ENCODE data around the gene MED27. TPM values are rescaled to one million over a fixed set of nuclear protein-coding genes. Genes with fewer than 3 reads are reported as not detected.

Gene MED27
- total and polyA plus RNA-seq, 10 of the 15 experiments (the other 5 are each of a cell fraction or from before 2014, with no cell fraction given): 20.3 to 50.3 (median 35.5) TPM

- FAIRE-seq (no peak), ATAC-seq (no peak), DNase-seq (ENCODE audit: low read depth, low spot score) (no peak)
- Histone ChIP-seq H3K9me3 (replicated peaks; ENCODE audit: control insufficient read depth, insufficient read depth, low read length) (no peaks in the 10 kb centered on the region), H3K79me2 (ENCODE audit: control insufficient read depth, insufficient read depth, low read length) (peaks cover 15% of the 10 kb centered on the region), H4K20me1 (ENCODE audit: control insufficient read depth, insufficient read depth) (no peaks in the 10 kb centered on the region), H2AFZ (ENCODE audit: control insufficient read depth, low read depth, low read length) (no peak overlapping the region), H3K36me3 (ENCODE audit: control insufficient read depth in 2 of 2, insufficient read depth in 2 of 2, low read length in 1 of 2) (no peaks in the 10 kb centered on the region), H3K4me2 (ENCODE audit: control insufficient read depth, insufficient read depth) (no peak overlapping the region), H3K27ac (ENCODE audit: control insufficient read depth, insufficient read depth) (no peak overlapping the region), H3K9ac (ENCODE audit: control insufficient read depth, insufficient read depth, low read length) (no peak overlapping the region), H3K27me3 (replicated peaks in 1 of 2; ENCODE audit: control insufficient read depth in 2 of 2, insufficient read depth in 2 of 2, low read length in 1 of 2) (peaks cover 0 to 2% of the 10 kb centered on the region in 2 experiments; a peak in 2 of 4 replicates), H3K4me3 (no peak overlapping the region), H3K4me1 (ENCODE audit: control insufficient read depth, insufficient read depth, low read length) (peaks cover 5% of the 10 kb centered on the region; the same call in 1 of the 2 replicates)
- in situ Hi-C loops (cut with MboI): no loop called here
- no TSS peak for BruUV-seq (replicated peaks)
- 22% methylated on average over 5 of the region's 5 CpGs for WGBS (ENCODE audit: insufficient coverage, insufficient replicate concordance, low lambda C conversion rate, missing lambda C conversion rate)
- ChIA-PET RAD21 (ENCODE audit: unreplicated experiment) (no interaction called here), CTCF (no interaction called here), SMC1A (ENCODE audit: uncharacterized antibody, unreplicated experiment) (no interaction called here), POLR2A (no interaction called here)
- intact Hi-C loops (cut with micrococcal nuclease; ENCODE audit: unreplicated experiment): no loop called here
- TF ChIP-seq YY1 (IDR thresholded peaks at IDR 0.05; ENCODE audit: low read depth, low read length) (no peak), RFX5 (IDR thresholded peaks at IDR 0.05; ENCODE audit: low read depth, low read length) (no peak), ZNF274 (IDR thresholded peaks at IDR 0.05; ENCODE audit: insufficient read depth, insufficient read length) (no peak), ASH2L (IDR thresholded peaks at IDR 0.05; ENCODE audit: borderline replicate concordance, low read depth) (no peak)
These were observed 2.5 kb upstream of the MED27 start for GRCh38 chr9:132082188-132082587.

- no peaks in the 10 kb centered on the region for H3K9me3 ChIP-seq (replicated peaks; ENCODE audit: control insufficient read depth, insufficient read depth, low read length)
- CTCF ChIA-PET: interaction anchor here (2.0 kb wide), 1 partner anchor 158 kb away, joined by 8 read pairs; no protein-coding TSS in a partner anchor
- RAD21 ChIA-PET (ENCODE audit: unreplicated experiment): no interaction called here
- BruUV-seq (replicated peaks): no TSS peak
- 0 out of 4 replicates have a peak, but pooled peaks cover 0 to 7% of the 10 kb centered on the region in 2 experiments for H3K36me3 ChIP-seq (ENCODE audit: control insufficient read depth in 2 of 2, insufficient read depth in 2 of 2, low read length in 1 of 2)
- POLR2A ChIA-PET: no interaction called here
- peak overlapping the region; percentile 91 for H2AFZ ChIP-seq (ENCODE audit: control insufficient read depth, low read depth, low read length)
- intact Hi-C loops (cut with micrococcal nuclease; ENCODE audit: unreplicated experiment): no loop called here
- in situ Hi-C loops (cut with MboI): no loop called here
- H4K20me1 ChIP-seq (ENCODE audit: control insufficient read depth, insufficient read depth): no peaks in the 10 kb centered on the region
- peak overlapping the region; percentile 89 for H3K4me2 ChIP-seq (ENCODE audit: control insufficient read depth, insufficient read depth)
- peaks cover 15% of the 10 kb centered on the region for H3K79me2 ChIP-seq (ENCODE audit: control insufficient read depth, insufficient read depth, low read length)
- FAIRE-seq (no peak), ATAC-seq (peak; percentile 44), DNase-seq (ENCODE audit: low read depth, low spot score) (no peak)
- H3K27me3 ChIP-seq (replicated peaks in 1 of 2; ENCODE audit: control insufficient read depth in 2 of 2, insufficient read depth in 2 of 2, low read length in 1 of 2): no peaks in the 10 kb centered on the region
- peak overlapping the region; percentile 74 for H3K9ac ChIP-seq (ENCODE audit: control insufficient read depth, insufficient read depth, low read length)
- peaks cover 5% of the 10 kb centered on the region; the same call in 1 of the 2 replicates for H3K4me1 ChIP-seq (ENCODE audit: control insufficient read depth, insufficient read depth, low read length)
- H3K27ac ChIP-seq (ENCODE audit: control insufficient read depth, insufficient read depth): 0 out of 2 replicates have a peak overlapping the region, but pooled peaks have one; percentile 28
- WGBS (ENCODE audit: insufficient coverage, insufficient replicate concordance, low lambda C conversion rate, missing lambda C conversion rate): 5% methylated on average over 12 of the region's 12 CpGs
- SMC1A ChIA-PET (ENCODE audit: uncharacterized antibody, unreplicated experiment): interaction anchor here (1.1 kb wide), 1 partner anchor 14 kb away, joined by 4 read pairs; no protein-coding TSS in a partner anchor
- H3K4me3 ChIP-seq: peak overlapping the region; percentile 90
- no peak for TF ChIP-seq ZNF687 (IDR thresholded peaks at IDR 0.05)
- no peak for TF ChIP-seq CHD1 (IDR thresholded peaks at IDR 0.05; ENCODE audit: low read depth, low read length)
- no peak for TF ChIP-seq ZNF207 (IDR thresholded peaks at IDR 0.05; ENCODE audit: borderline replicate concordance)
- no peak for TF ChIP-seq KAT2A (conservative IDR thresholded peaks at IDR 0.05; ENCODE audit: control insufficient read depth, low read depth, low read length)
- TF ChIP-seq IKZF1 (conservative IDR thresholded peaks at IDR 0.05): no peak
- no peak for TF ChIP-seq FOS (IDR thresholded peaks at IDR 0.05; ENCODE audit: borderline replicate concordance, extremely low read depth, insufficient read length)
- TF ChIP-seq TCF7 (IDR thresholded peaks at IDR 0.05; ENCODE audit: borderline replicate concordance): no peak
- TF ChIP-seq BMI1 (IDR thresholded peaks at IDR 0.05; ENCODE audit: borderline replicate concordance): no peak
These were observed 839 bp downstream of the MED27 start for GRCh38 chr9:132078699-132079356.
